Ammon's horn (tissue), 1 donor: Measurements from ENCODE around the gene UNC119B.
A peak's percentile ranks its signal among the peaks of the same experiment; 100 is the strongest.
"Not testable (repeated sequence)": the region's sequence is repeated elsewhere in the genome, so short reads cannot be mapped to it uniquely, and the experiment has no call there.

ENCODE experiments used
- DNase-seq: peaks from one replicate; pipeline ENCODE4 v3.0.0-alpha.2; 2016; ENCODE audit warnings: low spot score

The UNC119B gene

DNA sequence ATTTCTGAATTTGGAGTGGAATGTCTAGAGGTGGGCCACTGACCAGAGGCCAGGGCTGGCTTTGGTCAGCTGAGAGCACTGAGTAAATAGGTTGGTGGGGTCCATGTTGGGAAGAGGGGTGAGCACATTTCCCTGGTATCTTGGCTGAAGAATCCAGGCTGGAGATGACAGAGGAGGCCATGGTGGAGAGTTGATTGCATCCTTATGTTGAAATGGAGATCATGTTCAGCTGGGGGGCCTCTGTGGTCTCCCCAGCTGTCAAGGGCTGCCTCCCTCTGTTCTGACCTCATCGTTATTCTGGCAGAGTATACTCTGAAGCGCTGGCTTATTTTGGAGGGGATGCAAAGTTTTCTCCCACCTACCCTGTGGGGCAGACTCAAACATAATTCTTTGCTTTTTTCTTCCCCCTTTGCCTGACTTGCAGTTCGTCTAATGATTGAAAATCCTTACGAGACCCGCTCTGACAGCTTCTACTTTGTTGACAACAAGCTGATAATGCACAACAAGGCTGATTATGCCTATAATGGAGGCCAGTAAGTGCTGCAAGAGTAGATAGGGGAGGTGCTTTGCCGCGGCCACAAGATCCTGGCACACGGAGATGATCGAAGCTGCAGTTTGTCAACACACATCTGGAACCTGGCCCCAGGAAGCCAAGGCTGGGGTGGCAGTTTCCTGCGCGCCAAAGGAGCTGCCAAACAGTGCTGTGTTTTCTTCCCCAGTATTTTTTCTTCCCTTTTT is 9.4 kb downstream of the UNC119B start:
- DNase-seq = no peak

DNA sequence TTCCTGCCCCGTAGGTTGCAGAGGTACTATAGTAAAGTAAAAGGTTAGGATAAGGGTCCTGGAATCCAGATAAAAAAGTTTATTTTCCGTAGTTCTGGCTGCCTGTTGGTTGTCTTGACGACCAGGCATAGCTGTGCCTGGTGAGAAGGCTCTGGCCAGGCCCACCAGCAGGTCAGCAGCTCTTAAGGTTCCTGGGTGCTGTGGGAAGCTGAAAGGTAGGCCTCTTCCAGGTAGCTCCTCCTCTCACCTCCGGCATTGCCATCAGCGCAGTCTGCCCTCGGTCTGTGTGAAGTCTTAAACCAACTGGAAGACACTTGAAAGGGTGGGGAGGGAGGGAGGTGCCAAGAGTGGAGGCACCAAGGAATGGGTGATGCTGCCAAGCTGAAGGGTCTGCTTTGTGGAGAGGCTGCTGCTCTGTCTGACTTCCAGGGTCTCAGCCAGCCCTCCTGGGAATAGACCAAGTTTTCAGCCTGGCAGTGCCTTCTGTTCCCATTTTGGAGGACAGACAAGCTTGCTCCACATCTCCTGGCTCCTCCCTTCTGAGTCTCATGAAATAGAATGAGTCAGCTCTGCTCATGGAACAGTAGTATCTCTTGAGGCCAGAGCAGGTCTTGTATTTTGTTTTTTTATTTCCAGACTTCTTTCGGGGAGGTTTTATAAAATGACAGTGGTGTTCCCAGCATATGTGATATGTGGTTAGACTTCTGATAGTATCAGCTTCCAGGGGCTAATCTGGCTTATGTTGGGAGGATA is 10.2 kb downstream of the UNC119B start:
- DNase-seq = peak; percentile 81

DNA sequence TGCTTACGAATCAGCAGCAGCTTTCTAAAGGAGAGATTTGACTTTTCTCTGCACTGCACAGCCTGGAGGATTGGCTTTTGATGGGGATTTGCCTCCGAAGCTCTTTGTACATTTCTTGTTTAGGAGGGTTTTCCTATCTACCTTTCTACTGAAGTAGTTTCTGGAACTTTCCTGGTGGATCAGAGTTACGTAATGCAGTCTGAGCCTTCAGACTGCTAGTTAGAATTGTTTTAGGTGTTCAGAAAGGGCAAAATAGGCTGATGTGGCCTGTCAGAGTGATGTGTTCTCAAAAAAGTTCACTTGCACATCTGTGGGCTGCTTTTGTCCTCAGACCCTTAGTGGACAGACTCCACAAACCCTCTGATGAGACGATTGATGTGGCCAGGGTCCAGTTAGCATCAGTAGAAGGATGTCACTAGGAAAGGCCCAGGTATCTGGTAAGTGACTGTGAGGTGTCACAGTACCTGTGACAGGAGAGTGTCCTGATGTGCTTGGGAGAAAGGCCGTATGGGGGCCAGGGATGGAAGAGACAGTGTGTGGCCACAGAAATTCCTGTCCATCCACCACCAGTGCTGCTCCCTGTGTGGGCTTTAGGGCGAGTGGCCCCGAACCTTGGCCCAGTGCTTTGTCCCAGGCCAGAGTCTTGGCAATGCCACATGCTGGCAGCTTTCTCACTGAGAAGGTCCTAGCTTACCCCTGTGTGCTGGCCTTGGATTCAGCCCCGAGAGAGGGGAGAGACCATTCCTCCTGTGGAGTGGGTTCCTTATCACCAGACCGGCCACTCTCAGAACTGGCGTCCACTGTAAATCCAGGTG is 10.9 kb downstream of the UNC119B start:
- no peak for DNase-seq

DNA sequence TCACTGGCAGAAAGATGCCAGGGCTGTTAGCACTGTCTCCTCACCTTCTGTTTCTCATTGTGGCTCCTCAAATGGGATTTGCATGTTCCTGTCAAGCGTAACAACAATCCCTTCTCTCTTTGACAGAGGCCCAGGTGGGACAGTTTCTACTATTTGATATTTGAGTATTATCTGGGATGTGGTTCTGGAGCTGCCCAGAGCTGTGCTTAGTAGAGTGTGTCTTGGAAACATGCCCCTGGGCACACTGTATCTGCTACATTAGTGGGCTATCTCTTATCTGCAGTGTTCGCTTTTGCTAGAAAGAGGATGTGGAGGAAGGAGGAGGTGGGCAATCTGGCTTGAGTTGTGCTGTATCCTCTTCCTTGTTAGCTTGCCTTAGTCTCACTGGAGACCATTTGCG is 11.6 kb downstream of the UNC119B start:
- no peak for DNase-seq

DNA sequence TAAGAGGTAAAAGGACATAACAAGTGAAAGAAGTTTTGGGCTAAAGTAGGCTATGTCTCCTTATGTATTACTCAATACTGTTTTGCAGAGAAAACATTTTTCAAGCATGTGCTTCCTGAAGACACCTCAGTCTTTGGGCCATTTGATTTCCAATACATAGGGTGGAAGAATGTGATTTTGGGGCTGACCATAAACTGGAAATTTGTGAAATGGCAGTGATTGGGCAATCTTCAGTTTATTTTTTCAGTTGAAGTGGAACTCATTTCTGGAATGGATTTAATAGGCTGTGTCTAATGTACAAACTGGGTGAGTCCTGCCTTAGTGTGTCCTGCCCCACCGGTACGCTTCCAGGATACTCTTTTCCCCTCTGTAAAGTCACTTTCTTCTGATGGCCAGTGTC is 12.5 kb downstream of the UNC119B start:
- DNase-seq = no peak

DNA sequence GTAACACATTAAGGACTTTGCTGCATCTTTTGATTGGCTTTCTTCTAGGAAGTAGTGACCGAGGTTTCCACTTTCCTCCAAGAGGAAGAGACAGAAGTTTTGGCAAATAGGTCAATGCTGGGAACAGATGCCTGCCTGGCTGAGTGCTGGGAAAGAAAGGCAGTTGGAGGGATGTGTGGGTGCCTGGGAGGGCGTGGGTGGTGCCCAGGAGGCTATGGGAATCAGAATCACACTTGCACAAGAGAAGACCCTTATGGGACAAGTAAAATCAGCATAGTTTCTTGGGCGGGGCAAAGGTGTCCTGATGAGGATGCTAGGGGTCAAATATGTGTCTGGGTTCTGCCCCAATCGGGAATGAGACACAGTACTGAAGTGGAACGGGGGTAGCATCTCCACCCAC is 14.5 kb downstream of the UNC119B start:
- no peak for DNase-seq

DNA sequence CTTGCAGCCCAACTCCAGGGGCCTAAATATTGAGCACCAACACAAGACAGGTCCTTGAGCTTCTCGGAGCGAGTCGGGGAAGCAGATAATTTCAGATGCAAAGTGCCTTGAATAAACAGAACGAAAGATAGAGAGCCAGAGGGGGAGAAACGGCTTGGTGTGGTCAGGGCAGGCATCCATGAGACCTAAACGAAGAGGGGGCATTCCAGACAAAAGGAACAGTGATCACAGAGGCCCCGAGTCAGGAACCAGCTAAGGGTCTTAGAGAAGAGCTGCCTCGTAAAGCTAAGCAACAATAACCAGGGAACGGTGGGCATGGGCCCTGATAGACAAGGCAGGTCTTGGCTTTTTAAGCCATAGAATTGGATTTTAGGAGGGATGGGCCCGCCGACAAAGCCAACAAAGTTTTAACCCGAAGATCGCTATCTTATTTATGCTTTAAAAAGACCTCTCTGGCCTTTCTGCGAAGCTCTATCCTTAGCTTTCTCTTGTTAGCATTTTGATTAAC is 14.9 kb downstream of the UNC119B start:
- DNase-seq = no peak

DNA sequence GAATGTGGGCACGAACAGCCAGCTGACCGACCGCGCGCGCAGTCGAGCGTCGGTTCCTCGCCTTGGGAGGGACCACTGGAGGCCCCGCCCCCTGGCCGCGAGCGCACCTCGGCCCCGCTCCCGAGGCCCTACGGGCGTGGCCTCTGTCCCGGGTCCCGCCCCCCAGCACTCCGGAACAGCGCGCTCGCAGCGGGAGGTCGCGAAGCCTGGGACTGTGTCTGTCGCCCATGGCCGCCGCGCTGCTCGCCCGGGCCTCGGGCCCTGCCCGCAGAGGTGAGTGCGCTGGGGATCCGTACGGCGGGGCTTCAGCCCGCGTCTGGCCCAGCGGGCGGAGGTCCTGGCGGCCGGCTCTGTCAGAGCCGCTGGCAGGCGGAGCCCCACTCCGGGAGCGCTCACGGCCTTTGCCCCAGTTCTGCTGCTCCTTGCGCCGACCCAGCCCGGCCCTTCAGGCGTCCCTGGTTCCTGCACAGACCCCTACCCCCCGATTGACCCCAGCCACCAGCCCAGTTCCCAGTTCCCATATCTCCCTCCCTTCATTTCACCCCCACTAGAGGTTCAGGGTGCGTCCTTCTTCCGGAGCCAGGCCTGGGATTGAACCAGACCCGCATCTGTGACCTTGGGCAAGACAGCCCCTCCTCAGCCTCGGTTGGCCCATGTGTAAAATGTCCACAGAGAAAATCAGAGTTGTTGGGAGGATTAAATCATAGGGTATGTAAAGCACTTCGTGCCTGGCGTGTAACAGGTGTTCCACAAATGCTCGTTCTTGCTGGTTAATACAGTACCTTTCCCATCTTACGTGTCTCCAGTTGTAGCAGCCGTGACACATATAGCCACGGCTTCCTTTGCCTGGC is 15.6 kb downstream of the UNC119B start, which contains the start of gene ACADS:
ACADS (plus strand) TSS at position 168 of the 851 bp plus-strand sequence; CDS start at position 228, 60 bp downstream.
- DNase-seq = peak; percentile 91

DNA sequence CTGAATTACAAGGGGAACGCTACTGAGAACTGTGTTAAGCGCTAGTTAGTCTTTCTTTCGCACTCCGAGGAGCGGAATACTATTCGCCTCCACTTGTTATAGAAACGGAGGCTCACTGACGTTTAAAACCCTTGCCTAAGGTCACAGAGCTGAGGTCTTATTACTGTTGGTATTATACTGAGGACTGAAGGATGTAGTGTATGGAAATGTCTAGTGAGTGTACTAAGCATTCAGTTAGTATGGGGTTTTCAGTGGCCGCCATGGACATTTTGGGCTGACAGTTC is 16.2 kb downstream of the UNC119B start:
- DNase-seq = no peak

DNA sequence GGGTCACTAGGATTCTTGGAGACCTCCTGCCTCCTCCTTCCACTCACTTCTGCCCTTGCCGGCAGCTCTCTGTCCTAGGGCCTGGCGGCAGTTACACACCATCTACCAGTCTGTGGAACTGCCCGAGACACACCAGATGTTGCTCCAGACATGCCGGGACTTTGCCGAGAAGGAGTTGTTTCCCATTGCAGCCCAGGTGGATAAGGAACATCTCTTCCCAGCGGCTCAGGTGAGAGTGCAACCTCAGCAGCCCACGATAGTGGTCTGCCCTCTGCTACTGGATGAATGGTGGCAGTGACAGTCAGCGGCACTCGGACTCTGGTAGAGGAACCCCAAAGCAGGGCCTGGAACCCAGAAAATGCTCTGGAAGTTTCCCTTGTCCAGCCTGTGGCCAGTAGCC is 16.7 kb downstream of the UNC119B start:
- DNase-seq = no peak

DNA sequence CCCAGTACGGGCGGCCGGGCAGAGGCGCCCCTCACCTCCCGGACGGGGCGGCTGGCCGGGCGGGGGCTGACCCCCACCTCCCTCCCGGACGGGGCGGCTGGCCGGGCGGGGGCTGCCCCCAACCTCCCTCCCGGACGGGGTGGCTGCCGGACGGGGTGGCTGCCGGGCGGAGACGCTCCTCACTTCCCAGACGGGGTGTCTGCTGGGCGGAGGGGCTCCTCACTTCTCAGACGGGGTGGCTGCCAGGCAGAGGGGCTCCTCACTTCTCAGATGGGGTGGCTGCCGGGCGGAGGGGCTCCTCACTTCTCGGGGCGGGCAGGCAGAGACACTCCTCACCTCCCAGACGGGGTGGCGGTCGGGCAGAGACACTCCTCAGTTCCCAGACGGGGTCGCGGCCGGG is 21.9 kb downstream of the UNC119B start:
- DNase-seq = not testable (repeated sequence)

DNA sequence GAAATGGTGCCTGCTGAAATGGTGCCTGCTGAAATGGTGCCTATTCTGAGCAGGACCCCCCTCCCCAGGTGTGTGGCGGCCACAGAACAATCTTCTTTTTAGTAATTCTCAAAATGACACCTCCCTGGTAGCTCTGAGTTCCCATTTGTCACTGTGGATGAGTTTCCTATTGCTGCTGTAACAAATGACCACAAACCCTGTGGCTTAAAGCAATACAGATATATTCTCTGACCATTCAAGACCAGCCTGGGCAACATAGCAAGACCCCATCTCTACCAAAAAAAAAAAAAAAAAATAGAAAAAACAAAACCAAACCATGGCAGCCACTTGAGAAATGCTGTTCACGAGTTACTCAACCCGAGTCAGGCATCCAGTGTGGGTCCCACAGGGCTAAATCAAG is 23.3 kb downstream of the UNC119B start:
- no peak for DNase-seq

DNA sequence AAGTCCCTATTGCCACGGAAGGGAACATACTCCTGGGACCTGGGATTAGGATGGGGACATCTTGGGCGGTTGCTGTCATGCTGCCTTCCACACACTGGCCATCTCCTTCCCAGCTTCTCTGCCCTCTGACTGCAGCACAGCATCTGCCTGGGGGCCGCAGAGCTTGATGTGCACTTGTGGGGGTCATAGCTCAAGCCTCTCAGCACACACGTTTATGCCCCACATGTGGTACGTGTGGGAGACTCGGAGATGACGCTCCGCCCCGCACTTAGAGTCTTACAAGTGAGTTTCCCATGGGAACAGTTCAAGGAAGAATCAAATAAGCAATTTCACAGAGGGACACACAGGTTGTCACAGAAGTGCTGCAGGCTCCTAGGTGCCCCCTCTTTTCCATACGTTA is 24.0 kb downstream of the UNC119B start:
- no peak for DNase-seq

DNA sequence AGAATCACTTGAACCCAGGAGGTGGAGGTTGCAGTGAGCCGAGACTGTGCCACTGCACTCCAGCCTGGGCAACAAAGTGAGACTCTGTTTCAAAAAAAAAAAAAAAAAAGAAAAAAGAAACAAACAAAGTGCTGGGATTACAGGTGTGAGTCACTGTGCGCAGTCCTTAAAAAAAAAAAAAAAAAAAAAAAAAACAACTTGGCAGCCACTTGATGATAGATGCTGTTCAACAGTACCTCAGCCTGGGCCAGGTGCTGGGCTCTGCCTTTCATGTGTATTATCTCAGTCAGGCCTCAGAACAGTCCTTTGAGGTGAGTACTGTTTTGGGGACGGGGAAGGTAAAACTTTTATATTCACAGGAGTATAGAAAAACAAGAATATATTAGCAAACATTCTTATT is 24.9 kb downstream of the UNC119B start:
- DNase-seq = no peak

DNA sequence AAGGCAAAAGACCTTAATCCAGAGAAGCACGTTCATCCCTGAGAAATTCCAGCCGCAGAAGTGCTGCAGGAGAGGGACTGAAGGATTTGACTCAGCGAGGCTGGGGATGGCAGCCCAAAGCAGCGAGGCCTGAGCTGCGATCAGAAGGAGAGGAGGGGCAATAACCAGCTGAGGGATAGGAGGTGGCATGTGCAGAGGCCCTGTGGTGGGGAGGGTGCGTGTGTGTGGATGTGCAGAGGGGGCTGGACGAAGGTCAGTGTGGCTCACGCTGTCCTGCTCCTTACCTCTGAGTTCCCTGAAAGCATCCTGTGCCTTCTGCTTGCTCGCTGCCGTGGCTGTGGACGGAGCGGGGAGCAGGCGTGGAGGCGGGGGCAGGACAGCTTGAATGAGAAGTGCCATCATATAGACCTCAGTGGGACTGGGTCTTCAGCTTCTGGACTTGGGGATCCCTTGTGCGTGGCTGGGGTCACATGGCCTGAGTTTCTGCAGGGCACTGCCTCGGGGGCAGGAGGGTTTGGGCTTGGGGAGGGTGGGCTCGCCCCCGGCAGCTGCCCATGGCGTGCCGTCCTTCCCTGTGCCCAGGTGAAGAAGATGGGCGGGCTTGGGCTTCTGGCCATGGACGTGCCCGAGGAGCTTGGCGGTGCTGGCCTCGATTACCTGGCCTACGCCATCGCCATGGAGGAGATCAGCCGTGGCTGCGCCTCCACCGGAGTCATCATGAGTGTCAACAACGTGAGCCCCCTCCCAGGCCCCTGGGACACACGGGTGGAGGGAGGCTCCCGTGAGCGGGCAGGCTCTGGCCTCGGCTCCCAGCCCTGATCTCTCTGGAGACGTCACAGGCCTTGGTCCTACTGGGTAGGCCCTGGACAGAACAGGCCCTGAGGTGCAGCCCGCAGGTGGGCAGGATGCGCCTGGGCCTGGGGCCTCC is 26.4 kb downstream of the UNC119B start:
- no peak for DNase-seq

DNA sequence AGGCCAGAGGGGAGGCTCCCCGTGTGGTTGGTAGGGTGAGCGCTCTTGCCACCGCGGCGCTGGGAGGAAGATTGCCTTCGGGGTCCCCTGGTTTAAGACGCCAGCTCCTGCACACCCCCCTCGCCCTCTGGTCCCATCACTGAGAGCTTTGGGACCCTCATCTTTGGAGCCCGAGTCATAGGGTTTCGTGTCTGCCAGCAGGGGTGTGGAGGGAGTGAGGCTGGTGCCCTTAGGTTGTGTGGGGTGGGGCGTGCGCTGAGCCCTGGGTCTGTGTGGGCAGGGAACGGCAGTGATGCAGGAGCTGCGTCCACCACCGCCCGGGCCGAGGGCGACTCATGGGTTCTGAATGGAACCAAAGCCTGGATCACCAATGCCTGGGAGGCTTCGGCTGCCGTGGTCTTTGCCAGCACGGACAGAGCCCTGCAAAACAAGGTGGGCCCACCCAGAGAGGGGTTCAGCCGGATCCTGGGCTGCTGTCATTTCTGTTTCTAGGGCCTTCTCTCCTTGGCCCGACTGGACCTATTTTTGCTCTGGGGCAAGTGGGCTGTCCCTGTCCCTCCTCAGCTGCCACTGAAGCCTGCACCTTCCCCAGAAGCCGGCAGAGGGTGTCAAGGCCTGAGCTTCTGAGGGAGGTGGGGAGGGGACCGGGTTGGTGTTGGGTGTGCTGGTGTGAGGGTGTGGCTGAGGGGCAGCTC is 27.4 kb downstream of the UNC119B start:
- DNase-seq = no peak

DNA sequence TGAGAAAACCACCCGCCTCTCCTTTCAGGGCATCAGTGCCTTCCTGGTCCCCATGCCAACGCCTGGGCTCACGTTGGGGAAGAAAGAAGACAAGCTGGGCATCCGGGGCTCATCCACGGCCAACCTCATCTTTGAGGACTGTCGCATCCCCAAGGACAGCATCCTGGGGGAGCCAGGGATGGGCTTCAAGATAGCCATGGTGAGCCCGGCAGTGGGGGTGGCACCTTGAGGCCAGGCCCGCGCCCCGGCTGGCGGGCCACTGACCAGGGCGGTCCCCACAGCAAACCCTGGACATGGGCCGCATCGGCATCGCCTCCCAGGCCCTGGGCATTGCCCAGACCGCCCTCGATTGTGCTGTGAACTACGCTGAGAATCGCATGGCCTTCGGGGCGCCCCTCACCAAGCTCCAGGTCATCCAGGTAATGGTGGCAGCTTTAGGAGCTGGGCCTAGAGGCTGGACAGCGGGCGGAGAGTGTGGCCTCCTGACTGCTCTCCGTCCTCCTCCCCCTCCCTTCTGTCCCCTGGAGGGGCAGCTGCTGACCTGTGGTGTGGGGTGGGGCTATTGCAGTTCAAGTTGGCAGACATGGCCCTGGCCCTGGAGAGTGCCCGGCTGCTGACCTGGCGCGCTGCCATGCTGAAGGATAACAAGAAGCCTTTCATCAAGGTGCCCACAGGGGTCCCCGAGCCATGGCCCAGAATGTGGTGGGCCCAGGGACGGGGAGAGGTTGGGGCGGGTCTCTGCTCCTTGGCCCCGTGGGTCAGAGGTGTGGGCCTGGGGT is 28.2 kb downstream of the UNC119B start:
- no peak for DNase-seq

DNA sequence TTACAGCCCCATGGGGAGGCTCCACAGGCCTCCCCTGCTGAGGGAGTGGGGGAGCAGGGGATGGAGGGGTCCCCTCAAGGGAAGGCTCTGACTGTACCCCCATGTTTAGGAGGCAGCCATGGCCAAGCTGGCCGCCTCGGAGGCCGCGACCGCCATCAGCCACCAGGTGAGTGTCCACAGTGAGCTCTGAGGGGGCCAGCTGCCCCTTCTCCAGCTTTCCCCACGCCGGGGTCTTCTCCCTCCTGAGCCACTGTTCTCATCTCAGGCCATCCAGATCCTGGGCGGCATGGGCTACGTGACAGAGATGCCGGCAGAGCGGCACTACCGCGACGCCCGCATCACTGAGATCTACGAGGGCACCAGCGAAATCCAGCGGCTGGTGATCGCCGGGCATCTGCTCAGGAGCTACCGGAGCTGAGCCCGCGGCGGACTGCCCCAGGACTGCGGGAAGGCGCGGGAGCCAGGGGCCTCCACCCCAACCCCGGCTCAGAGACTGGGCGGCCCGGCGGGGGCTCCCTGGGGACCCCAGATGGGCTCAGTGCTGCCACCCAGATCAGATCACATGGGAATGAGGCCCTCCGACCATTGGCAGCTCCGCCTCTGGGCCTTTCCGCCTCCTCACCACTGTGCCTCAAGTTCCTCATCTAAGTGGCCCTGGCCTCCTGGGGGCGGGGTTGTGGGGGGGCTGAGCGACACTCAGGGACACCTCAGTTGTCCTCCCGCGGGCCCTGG is 28.9 kb downstream of the UNC119B start:
- no peak for DNase-seq
